Endodermal cell (in vitro differentiated cells): Measurements from ENCODE around the gene RSPH10B. TPM values are rescaled to one million over a fixed set of nuclear protein-coding genes. Genes with fewer than 3 reads are reported as not detected.
A peak's percentile ranks its signal among the peaks of the same experiment; 100 is the strongest.
"Not testable (repeated sequence)": the region's sequence is repeated elsewhere in the genome, so short reads cannot be mapped to it uniquely, and the experiment has no call there.

Experiments used
- DNase-seq: peaks from one replicate; pipeline ENCODE4 v3.0.0-alpha.2; 2017
- H3K27ac ChIP-seq: 2 replicates; pipeline ENCODE4 v1.5.1; 2013; ENCODE audit warnings: mild to moderate bottlenecking, low read depth, low read length, moderate library complexity
- H3K27me3 ChIP-seq: 2 replicates; pipeline ENCODE4 v1.6.1; 2013; ENCODE audit warnings: mild to moderate bottlenecking, low read length, moderate library complexity; ENCODE audit not compliant: insufficient read depth, control insufficient read depth, poor library complexity, severe bottlenecking
- H3K36me3 ChIP-seq: 2 replicates; pipeline ENCODE4 v1.7.0; 2013; ENCODE audit warnings: mild to moderate bottlenecking, low read length, moderate library complexity; ENCODE audit not compliant: control insufficient read depth, insufficient read depth
- H3K4me1 ChIP-seq: one replicate; pipeline ENCODE4 v1.7.0; 2013; ENCODE audit warnings: low read length; ENCODE audit not compliant: control insufficient read depth, insufficient read depth
- H3K4me3 ChIP-seq: 2 replicates; pipeline ENCODE4 v1.5.1; 2013; ENCODE audit warnings: mild to moderate bottlenecking, low read length, moderate library complexity
- H3K9ac ChIP-seq: 2 replicates; pipeline ENCODE4 v1.6.1; 2013; ENCODE audit warnings: mild to moderate bottlenecking, low read length, moderate library complexity; ENCODE audit not compliant: poor library complexity, severe bottlenecking; ENCODE audit errors: extremely low read depth
- H3K9me3 ChIP-seq: 2 replicates; pipeline ENCODE4 v1.6.1; 2013; ENCODE audit warnings: mild to moderate bottlenecking, low read length, moderate library complexity; ENCODE audit not compliant: control insufficient read depth
- H3K27ac Mint-ChIP-seq: 2 replicates; pipeline ENCODE4 v1.8.0; 2020; ENCODE audit warnings: mixed read lengths
- H3K27me3 Mint-ChIP-seq: 2 replicates; pipeline ENCODE4 v1.8.0; 2021; ENCODE audit warnings: mild to moderate bottlenecking, mixed read lengths; ENCODE audit not compliant: insufficient read depth
- H3K36me3 Mint-ChIP-seq: 2 replicates; pipeline ENCODE4 v1.8.0; 2020; ENCODE audit warnings: low read depth, mixed read lengths
- H3K4me1 Mint-ChIP-seq: 2 replicates; pipeline ENCODE4 v1.8.0; 2020; ENCODE audit warnings: mixed read lengths
- H3K4me3 Mint-ChIP-seq: 2 replicates; pipeline ENCODE4 v1.8.0; 2020; ENCODE audit warnings: mild to moderate bottlenecking, moderate library complexity, mixed read lengths
- H3K9me3 Mint-ChIP-seq: 2 replicates; pipeline ENCODE4 v1.8.0; 2020; ENCODE audit warnings: mild to moderate bottlenecking, mixed read lengths
- WGBS, 2 experiments: methylation state at CpG; one replicate each; pipeline versions ENCODE4 v1.1.5 to v1.1.7; 2013; ENCODE audit warnings: missing lambda C conversion rate in 2 of 2, mixed read lengths in 1 of 2; ENCODE audit not compliant: insufficient coverage in 1 of 2, insufficient read length in 1 of 2; 5-methylcytosine and 5-hydroxymethylcytosine counted together
- total RNA-seq, 2 donors: library from RNA; stranded (reverse); fragmentation: NEBNext Ultra II Directional in 1 of 2; extraction: Animal tissue kit (Norgen Biotek cat#: 25700) in 1 of 2; gene quantifications; 2 replicates in 1 of 2; 3 replicates in 1 of 2; pipeline ENCODE4 v1.2.1, GENCODE V29; 2021
- TF ChIP-seq, protein P1 (sequence below): fragments of 200-600 bp; sonication (generic); conservative IDR thresholded peaks from 2 replicates; pipeline ENCODE4 v1.5.0; 2021; ENCODE audit warnings: antibody characterized with exemption, mild to moderate bottlenecking

The RSPH10B gene
- total RNA-seq, 2 donors from 2014 or later: 0.73 to 0.75 TPM

DNA sequence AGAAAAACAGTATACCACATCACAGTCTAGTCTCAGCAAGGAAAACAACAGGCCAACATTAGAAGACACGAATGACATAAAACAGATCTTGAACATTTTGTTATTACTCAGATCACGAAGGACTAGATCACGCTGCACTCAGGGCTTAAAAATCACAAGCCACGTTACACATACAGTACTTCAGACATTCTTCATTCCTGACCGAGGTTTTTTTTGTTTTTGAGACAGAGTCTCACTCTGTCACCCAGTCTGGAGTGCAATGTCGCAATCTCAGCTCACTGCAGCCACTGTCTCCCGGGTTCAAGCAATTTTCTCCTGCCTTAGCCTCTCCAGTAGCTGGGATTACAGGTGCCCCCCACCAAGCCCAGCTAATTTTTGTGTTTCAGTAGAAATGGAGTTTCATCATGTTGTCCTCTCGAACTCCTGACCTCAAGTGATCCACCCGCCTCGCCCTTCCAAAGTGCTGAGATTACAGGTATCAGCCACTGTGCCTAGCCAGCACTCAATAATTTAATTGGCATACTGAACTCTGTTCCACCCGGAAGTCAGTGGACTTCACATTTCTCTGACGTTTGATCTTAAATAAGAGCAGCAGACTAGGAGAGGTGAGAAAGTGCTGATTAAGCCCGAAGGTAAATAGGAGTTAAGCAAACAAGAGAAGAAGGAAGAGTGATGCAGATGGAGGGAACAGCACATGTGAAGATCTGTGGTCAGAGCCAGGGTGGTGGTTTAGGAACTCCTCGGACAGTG is 42.0 kb upstream of the RSPH10B start:
- Mint-ChIP-seq H3K4me1 (peaks cover 18% of the 10 kb centered on the region), H3K4me3 (no peak overlapping the region), H3K9me3 (no peaks in the 10 kb centered on the region), H3K27ac (peak overlapping the region; percentile 17), H3K27me3 (no peaks in the 10 kb centered on the region), H3K36me3 (peaks cover 37% of the 10 kb centered on the region)
- H3K27ac ChIP-seq: no peak overlapping the region
- DNase-seq: no peak
- no peaks in the 10 kb centered on the region for H3K27me3 ChIP-seq
- no peak overlapping the region for H3K4me3 ChIP-seq
- no peaks in the 10 kb centered on the region for H3K4me1 ChIP-seq
- TF ChIP-seq, protein P1, sequence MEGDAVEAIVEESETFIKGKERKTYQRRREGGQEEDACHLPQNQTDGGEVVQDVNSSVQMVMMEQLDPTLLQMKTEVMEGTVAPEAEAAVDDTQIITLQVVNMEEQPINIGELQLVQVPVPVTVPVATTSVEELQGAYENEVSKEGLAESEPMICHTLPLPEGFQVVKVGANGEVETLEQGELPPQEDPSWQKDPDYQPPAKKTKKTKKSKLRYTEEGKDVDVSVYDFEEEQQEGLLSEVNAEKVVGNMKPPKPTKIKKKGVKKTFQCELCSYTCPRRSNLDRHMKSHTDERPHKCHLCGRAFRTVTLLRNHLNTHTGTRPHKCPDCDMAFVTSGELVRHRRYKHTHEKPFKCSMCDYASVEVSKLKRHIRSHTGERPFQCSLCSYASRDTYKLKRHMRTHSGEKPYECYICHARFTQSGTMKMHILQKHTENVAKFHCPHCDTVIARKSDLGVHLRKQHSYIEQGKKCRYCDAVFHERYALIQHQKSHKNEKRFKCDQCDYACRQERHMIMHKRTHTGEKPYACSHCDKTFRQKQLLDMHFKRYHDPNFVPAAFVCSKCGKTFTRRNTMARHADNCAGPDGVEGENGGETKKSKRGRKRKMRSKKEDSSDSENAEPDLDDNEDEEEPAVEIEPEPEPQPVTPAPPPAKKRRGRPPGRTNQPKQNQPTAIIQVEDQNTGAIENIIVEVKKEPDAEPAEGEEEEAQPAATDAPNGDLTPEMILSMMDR: no peak
- H3K9ac ChIP-seq: no peak overlapping the region
- H3K36me3 ChIP-seq: peaks cover 43% of the 10 kb centered on the region
- H3K9me3 ChIP-seq: no peaks in the 10 kb centered on the region
- WGBS, 2 experiments: 90 to 93% methylated on average over 13 to 14 of the region's 14 CpGs

DNA sequence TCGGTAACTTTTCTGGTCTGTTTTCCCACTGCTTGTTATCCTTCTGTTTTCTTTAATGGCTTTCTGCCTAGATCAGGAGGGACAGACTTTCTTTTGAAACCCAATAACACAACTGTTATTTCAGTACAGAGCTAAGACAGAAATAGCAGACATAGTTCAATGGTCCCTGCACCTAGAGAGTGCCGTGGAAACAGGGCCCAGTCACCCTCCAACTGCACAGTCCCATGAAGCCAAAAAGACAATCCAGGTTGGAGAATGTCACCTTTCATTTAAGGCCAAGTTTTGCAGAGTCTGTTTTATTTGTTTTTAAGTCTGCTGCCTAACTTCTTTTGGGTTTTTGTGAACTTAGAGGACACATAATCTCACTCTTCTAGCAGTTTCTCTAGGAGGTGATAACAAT is 41.1 kb upstream of the RSPH10B start:
- H3K36me3 ChIP-seq: peaks cover 33% of the 10 kb centered on the region
- H3K27ac ChIP-seq: no peak overlapping the region
- H3K4me3 Mint-ChIP-seq: no peak overlapping the region
- H3K36me3 Mint-ChIP-seq: peaks cover 29% of the 10 kb centered on the region
- H3K9ac ChIP-seq: no peak overlapping the region
- H3K27me3 ChIP-seq: no peaks in the 10 kb centered on the region
- TF ChIP-seq, protein P1: no peak
- H3K9me3 ChIP-seq: no peaks in the 10 kb centered on the region
- H3K4me1 ChIP-seq: no peaks in the 10 kb centered on the region
- WGBS, 2 experiments: 93 to 96% methylated on average over 1 to 2 of the region's 2 CpGs
- H3K4me3 ChIP-seq: no peak overlapping the region
- DNase-seq: no peak
- no peaks in the 10 kb centered on the region for H3K9me3 Mint-ChIP-seq
- H3K27ac Mint-ChIP-seq: peak overlapping the region; percentile 74
- H3K4me1 Mint-ChIP-seq: peaks cover 18% of the 10 kb centered on the region
- H3K27me3 Mint-ChIP-seq: no peaks in the 10 kb centered on the region

DNA sequence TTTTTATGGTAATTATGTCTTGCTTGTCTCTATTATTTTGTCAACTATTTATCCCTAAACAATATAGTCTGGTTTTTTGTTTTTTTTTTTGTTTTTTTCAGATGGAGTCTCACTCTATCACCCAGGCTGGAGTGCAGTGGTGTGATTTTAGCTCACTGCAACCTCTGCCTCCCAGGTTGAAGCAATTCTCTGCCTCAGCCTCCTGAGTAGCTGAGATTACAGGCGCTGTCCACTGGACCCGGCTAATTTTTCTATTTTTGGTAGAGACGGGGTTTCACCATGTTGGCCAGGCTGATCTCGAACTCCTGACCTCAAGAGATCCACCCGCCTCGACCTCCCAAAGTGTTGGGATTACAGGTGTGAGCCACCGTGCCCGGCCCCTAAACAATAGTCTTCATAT is 39.9 kb upstream of the RSPH10B start:
- not testable (repeated sequence) for H3K27me3 ChIP-seq, DNase-seq, H3K27ac ChIP-seq, H3K27me3 Mint-ChIP-seq, H3K9me3 ChIP-seq, H3K4me1 ChIP-seq, H3K9me3 Mint-ChIP-seq
- Mint-ChIP-seq H3K4me3 (peak overlapping the region; percentile 85), H3K4me1 (peaks cover 18% of the 10 kb centered on the region), H3K36me3 (peaks cover 19% of the 10 kb centered on the region), H3K27ac (peak overlapping the region; percentile 97)
- 90 to 94% methylated on average over 6 to 8 of the region's 8 CpGs for WGBS, 2 experiments
- Histone ChIP-seq H3K36me3 (peaks cover 25% of the 10 kb centered on the region), H3K4me3 (peak overlapping the region; percentile 77), H3K9ac (peak overlapping the region; percentile 86)
